K562 (cell line): Measurements from ENCODE around the gene ZBTB22.

Experiments
- JUND ChIP-seq, 2 experiments: IDR thresholded peaks; 2 replicates in 1 of 2; 3 replicates in 1 of 2; pipeline ENCODE4 v1.6.1; 2011; ENCODE audit warnings: borderline replicate concordance in 2 of 2, low read depth in 2 of 2, low read length in 2 of 2, improper control_type of control experiment in 1 of 2, missing biosample characterization in 1 of 2, missing genetic modification characterization in 1 of 2, missing genetic modification reagents in 1 of 2
- SLC30A9 ChIP-seq: fragments of 250-450 bp; sonication (Bioruptor Pico); IDR thresholded peaks from 2 replicates; pipeline ENCODE4 v1.8.0; 2022; ENCODE audit warnings: mild to moderate bottlenecking, moderate library complexity
- SMC3 ChIP-seq: conservative IDR thresholded peaks from 2 replicates; pipeline ENCODE4 v1.6.1; 2011; ENCODE audit warnings: low read depth, low read length, improper control_type of control experiment; ENCODE audit not compliant: insufficient read depth
- ZBTB11 ChIP-seq, 3 experiments: fragments of 200-800 bp in 1 of 3; fragments of 250-450 bp in 1 of 3; fragments of 450-650 bp in 1 of 3; sonication (Bioruptor Pico) in 1 of 3; sonication (Bioruptor generic) in 1 of 3; formaldehyde crosslinking in 1 of 3; IDR thresholded peaks; 2 replicates each; pipeline versions ENCODE4 v1.6.1 to v1.8.0; 2016 to 2022; ENCODE audit warnings: mild to moderate bottlenecking in 2 of 3, missing genetic modification characterization in 2 of 3, missing compliant biosample characterization in 1 of 3, moderate library complexity in 1 of 3
- ZNF316 ChIP-seq: fragments of 450-650 bp; IDR thresholded peaks from 2 replicates; pipeline ENCODE4 v1.6.1; 2016

- TF ChIP-seq SLC30A9 (CRISPR knock-in tag) (no peak), ZNF316 (no peak), JUND (IDR thresholded peaks at IDR 0.05; ENCODE audit: borderline replicate concordance, low read depth, low read length) (no peak), JUND (tag; IDR thresholded peaks at IDR 0.05; ENCODE audit: borderline replicate concordance, low read depth, low read length) (no peak), SMC3 (no peak), ZBTB11 (CRISPR knock-in tag; IDR thresholded peaks at IDR 0.05) (no peak)
Observed at GRCh38 chr6:33316603-33317418, 733 bp downstream of the ZBTB22 start.
